ENCODE measurements around the gene IFNGR2. TPM values are rescaled to one million over a fixed set of nuclear protein-coding genes. Genes with fewer than 3 reads are reported as not detected.
A peak's percentile ranks its signal among the peaks of the same experiment; 100 is the strongest.

Gene IFNGR2
- total RNA-seq, 2 donors from 2014 or later = 88.1 to 122 TPM

DNA sequence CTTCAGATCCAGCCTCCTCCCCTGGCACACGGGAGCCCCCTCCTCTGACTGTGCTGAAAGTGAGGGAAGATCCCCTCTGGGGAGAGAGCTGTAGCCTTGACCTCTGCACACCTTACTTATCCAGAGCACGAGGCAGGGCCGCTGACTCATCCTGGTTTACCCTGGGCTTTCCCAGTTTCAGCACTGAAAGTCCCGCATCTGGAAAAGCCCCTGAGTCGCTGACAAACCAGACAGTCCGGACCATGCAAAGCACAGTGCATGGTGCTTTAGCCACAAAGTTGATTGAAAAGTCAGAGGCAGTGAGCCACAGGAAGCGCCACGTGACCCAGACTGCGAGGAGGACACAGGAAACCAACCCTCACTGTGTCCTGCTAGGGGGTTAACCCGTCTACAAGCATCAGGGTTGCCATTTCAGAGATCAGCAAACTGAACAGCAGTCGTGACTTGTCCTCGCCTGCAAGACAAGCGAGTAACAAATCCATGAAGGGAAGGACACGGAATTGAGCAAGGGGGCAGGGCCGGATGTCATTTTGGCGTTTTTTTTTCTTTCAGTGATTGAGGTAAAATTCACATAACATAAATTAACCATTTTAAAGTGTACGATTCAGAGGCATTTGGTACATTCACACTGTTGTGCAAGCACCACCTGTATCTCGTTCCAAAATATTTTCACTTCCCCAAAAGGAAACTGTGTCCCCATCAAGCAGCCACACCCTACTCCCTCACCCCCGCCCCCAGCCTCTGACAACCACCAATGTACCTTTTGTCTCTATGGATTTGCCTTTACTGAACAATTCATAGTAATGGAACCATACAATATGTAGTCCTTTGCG is 19.9 kb upstream of the IFNGR2 start:
- peak; percentile 38 for DNase-seq (ENCODE audit: low spot score)
- no peak overlapping the region for H3K4me3 ChIP-seq
- TF ChIP-seq CTCF (IDR thresholded peaks at IDR 0.05) (no peak), POLR2AphosphoS5 (IDR thresholded peaks at IDR 0.05) (peak; percentile 24)

DNA sequence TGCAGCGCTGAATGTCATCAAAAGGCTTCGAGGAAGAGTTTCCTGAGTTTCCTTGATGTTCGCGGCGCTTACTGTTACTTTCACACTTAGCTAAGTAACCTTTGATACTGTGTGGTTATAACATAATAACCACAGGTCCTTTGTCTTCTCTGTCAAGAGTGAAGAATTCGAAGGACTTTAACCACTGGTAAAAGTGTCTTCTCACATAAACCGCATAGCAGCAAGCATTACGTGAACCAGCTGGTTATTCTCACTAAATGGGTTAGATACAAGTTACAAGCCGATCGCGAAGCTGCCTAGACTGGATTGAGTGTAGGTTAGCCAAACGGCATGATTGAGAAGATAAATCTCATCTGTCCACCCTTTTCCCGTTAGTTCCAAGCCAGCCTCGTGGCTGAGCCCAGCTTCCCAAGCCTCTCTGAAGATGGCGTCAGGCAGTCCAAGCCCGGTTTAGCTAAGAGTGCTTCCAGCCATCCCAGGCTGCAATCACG is 18.3 kb upstream of the IFNGR2 start:
- H3K27ac ChIP-seq = no peak overlapping the region
- no peaks in the 10 kb centered on the region for H3K36me3 ChIP-seq
- H3K4me3 ChIP-seq = no peak overlapping the region
- intact Hi-C loops (cut with DNase I) = no loop called here
- H3K4me1 ChIP-seq (replicated peaks) = no peaks in the 10 kb centered on the region
- no peak for DNase-seq (ENCODE audit: low spot score)
- no peaks in the 10 kb centered on the region for H3K27me3 ChIP-seq (replicated peaks; ENCODE audit: insufficient read depth)
- WGBS = 75% methylated on average over 17 of the region's 17 CpGs
- no peak for TF ChIP-seq POLR2A (IDR thresholded peaks at IDR 0.05)
- TF ChIP-seq POLR2AphosphoS5 (IDR thresholded peaks at IDR 0.05) = no peak
- TF ChIP-seq CTCF (IDR thresholded peaks at IDR 0.05) = no peak
- no peaks in the 10 kb centered on the region for H3K9me3 ChIP-seq

More for the DNA sequence above, 19.9 kb upstream of the IFNGR2 start:
- peak overlapping the region in 1 of 2 donors; percentile 23 for H3K27ac ChIP-seq
- 26% methylated on average over 20 of the region's 20 CpGs for WGBS
- H3K36me3 ChIP-seq = no peaks in the 10 kb centered on the region
- intact Hi-C loops (cut with DNase I) = no loop called here
- H3K9me3 ChIP-seq = no peaks in the 10 kb centered on the region
- H3K4me1 ChIP-seq (replicated peaks) = no peaks in the 10 kb centered on the region
- no peaks in the 10 kb centered on the region for H3K27me3 ChIP-seq (replicated peaks; ENCODE audit: insufficient read depth)

- WGBS = 86% methylated on average over 6 of the region's 6 CpGs
- TF ChIP-seq POLR2A (IDR thresholded peaks at IDR 0.05) (no peak), CTCF (IDR thresholded peaks at IDR 0.05) (no peak), POLR2AphosphoS5 (IDR thresholded peaks at IDR 0.05) (no peak)
- no peaks in the 10 kb centered on the region for H3K4me1 ChIP-seq (replicated peaks)
- no peaks in the 10 kb centered on the region for H3K9me3 ChIP-seq
- H3K27me3 ChIP-seq (replicated peaks; ENCODE audit: insufficient read depth) = no peaks in the 10 kb centered on the region
- no peaks in the 10 kb centered on the region for H3K36me3 ChIP-seq
- H3K4me3 ChIP-seq = no peak overlapping the region
- H3K27ac ChIP-seq = no peak overlapping the region
- intact Hi-C loops (cut with DNase I) = no loop called here
- DNase-seq (ENCODE audit: low spot score) = no peak
Observed at GRCh38 chr21:33386222-33386784, 16.9 kb upstream of the IFNGR2 start.

GRCh38 chr21:33387294-33387693 is 15.9 kb upstream of the IFNGR2 start:
- Histone ChIP-seq H3K9me3 (no peaks in the 10 kb centered on the region), H3K4me3 (no peak overlapping the region), H3K27ac (no peak overlapping the region), H3K4me1 (replicated peaks) (no peaks in the 10 kb centered on the region), H3K27me3 (replicated peaks; ENCODE audit: insufficient read depth) (no peaks in the 10 kb centered on the region), H3K36me3 (no peaks in the 10 kb centered on the region)
- WGBS = 100% methylated on average over 6 of the region's 6 CpGs
- no peak for DNase-seq (ENCODE audit: low spot score)
- intact Hi-C loops (cut with DNase I) = no loop called here
- no peak for TF ChIP-seq POLR2AphosphoS5 (IDR thresholded peaks at IDR 0.05)
- TF ChIP-seq CTCF (IDR thresholded peaks at IDR 0.05) = no peak
- TF ChIP-seq POLR2A (IDR thresholded peaks at IDR 0.05) = no peak
